ENCODE data around the gene HACD2.

HACD2 gene

GRCh38 chr3:123444023-123444422 lies 140.8 kb downstream of the HACD2 start:
- DNase-seq, result no peak

GRCh38 chr3:123442908-123443307 lies 141.9 kb downstream of the HACD2 start:
- no peak for DNase-seq

- DNase-seq, result no peak
Measured at GRCh38 chr3:123442125-123442524, 142.7 kb downstream of the HACD2 start.

Data from NCI-H345 (cell line).